ENCODE data around the gene TADA3.

Gene TADA3

DNA sequence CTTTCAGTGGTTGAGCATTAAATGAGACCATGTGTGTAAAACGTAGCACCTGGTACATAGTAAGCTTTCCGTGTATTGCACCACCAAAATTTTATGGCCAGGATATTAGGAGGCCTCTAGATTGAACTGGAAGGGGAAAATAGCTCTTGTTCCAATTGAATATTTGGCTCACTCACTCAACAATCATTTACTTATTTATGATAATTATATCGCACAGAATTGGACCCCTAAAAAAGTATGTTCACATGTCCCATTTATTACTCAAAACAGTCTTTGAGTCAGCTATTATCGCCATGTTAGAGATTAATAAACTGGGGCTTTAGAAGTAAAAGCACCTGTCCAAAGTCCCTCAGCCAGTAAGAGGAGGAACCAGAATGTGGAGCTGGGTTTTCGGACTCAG lies 12.7 kb upstream of the TADA3 start:
- TF ChIP-seq, protein P1, sequence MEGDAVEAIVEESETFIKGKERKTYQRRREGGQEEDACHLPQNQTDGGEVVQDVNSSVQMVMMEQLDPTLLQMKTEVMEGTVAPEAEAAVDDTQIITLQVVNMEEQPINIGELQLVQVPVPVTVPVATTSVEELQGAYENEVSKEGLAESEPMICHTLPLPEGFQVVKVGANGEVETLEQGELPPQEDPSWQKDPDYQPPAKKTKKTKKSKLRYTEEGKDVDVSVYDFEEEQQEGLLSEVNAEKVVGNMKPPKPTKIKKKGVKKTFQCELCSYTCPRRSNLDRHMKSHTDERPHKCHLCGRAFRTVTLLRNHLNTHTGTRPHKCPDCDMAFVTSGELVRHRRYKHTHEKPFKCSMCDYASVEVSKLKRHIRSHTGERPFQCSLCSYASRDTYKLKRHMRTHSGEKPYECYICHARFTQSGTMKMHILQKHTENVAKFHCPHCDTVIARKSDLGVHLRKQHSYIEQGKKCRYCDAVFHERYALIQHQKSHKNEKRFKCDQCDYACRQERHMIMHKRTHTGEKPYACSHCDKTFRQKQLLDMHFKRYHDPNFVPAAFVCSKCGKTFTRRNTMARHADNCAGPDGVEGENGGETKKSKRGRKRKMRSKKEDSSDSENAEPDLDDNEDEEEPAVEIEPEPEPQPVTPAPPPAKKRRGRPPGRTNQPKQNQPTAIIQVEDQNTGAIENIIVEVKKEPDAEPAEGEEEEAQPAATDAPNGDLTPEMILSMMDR (IDR thresholded peaks at IDR 0.05; ENCODE audit: control insufficient read depth, extremely low read depth, insufficient read depth), result no peak
- H3K4me3 ChIP-seq (ENCODE audit: low read depth, low read length), result no peak overlapping the region
- DNase-seq (ENCODE audit: low read depth), result no peak

DNA sequence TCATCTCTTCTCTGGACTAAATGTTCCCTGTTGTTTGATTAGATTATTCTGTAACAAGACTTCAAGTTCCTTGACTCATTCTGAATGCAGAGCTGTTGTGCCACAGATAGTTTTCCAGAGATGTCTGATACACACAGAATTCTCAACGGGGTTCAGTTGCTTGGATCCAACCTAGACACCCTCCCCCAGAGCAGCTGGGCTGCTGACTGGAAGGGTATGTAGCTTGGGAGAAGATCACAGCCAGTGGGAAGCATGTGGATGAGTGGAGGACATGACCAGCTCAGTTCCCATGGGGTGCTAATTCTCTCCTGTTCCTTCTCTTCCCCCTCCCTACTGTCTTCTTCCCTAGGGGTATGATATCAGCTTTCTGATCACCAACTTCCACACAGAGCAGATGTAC lies 11.2 kb upstream of the TADA3 start:
- TF ChIP-seq, protein P1 (IDR thresholded peaks at IDR 0.05; ENCODE audit: control insufficient read depth, extremely low read depth, insufficient read depth), result no peak
- H3K4me3 ChIP-seq (ENCODE audit: low read depth, low read length), result no peak overlapping the region
- DNase-seq (ENCODE audit: low read depth), result no peak

DNA sequence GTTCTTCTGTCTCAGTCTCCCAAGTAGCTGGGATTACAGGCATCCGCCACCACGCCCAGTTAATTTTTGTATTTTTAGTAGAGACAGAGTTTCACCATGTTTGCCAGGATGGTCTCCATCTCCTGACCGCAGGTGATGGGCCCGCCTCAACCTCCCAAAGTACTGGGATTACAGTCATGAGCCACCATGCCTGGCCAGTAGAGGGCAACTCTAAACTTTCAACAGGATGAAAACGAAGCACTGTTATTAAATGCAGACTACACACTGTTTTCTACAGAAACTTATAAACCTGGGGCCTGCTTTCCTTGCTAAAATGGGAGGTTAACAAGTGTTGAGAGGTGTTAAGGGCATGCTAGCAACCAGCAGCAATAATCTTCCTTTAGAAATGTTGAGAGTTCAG lies 8.3 kb upstream of the TADA3 start:
- DNase-seq (ENCODE audit: low read depth), result no peak
- TF ChIP-seq, protein P1 (IDR thresholded peaks at IDR 0.05; ENCODE audit: control insufficient read depth, extremely low read depth, insufficient read depth), result peak; percentile 41
- no peak overlapping the region for H3K4me3 ChIP-seq (ENCODE audit: low read depth, low read length)

DNA sequence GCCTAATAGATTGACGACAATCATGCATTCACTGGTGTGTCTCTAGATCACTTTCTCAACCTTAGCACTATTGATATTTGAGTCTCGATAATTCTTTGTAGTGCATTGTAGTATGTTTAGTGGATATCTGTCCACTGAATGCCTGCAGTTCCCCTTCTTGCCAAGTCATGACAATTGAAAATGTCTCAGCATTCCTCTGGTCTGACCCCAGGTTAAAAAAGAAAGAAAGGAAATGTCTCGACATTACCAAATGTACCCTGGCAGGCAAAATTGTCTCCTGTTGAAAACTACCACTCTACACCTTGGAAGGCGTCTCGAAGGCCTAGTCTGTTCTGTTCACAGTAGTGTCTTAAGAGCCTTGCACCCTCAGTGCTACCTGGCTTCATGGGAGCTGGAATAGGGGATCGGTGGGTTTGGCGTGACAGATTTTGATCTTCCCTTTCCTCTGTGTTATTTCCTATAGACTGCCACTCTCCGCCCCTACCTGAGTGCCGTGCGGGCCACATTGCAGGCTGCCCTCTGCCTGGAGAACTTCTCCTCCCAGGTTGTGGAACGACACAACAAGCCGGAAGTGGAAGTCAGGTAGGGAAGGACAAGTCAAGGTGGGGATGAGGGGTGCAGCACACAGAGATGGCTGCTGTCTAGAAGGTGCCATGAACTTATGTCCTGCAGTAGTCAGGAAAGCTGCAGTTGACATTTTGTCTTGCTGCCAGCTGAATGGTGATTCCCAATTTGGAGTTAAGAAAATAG lies 5.1 kb upstream of the TADA3 start:
- TF ChIP-seq, protein P1 (IDR thresholded peaks at IDR 0.05; ENCODE audit: control insufficient read depth, extremely low read depth, insufficient read depth), result no peak
- H3K4me3 ChIP-seq (ENCODE audit: low read depth, low read length), result no peak overlapping the region
- no peak for DNase-seq (ENCODE audit: low read depth)

DNA sequence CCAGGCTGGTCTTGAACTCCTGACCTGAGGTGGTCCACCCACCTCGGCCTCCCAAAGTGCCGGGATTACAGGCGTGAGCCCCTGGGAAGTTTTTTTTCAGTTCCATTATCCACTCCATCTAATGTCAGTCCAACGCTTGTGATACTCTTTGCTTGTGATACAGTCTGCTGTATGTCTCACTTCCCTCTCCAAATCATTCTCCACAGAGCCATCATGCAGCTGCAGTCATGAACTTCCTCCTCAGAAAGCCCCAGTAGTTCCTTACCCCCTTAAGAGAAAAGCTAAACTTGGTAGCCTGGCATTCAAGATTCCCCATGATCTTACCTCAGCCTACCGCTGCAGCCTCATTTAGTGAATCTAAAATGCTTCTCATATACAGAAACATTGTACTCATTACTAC lies 2.9 kb upstream of the TADA3 start:
- no peak overlapping the region for H3K4me3 ChIP-seq (ENCODE audit: low read depth, low read length)
- DNase-seq (ENCODE audit: low read depth), result no peak
- TF ChIP-seq, protein P1 (IDR thresholded peaks at IDR 0.05; ENCODE audit: control insufficient read depth, extremely low read depth, insufficient read depth), result no peak

DNA sequence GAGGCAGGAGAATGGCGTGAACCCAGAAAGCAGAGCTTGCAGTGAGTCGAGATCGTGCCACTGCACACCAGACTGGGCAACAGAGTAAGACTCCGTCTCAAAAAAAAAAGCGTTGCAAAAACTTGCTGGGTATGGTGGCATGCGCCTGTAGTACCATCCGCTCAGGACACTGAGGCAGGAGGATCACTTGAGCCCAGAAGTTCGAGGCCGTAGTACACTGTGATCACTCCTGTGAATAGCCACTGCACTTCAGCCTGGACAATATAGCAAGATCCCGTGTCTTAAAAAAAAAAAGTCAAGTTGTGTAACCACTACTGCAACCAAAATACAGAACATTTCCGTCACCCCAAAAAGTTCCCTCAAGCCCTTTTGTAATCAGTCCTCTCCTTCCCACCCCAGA lies 2.1 kb upstream of the TADA3 start:
- no peak for DNase-seq (ENCODE audit: low read depth)
- H3K4me3 ChIP-seq (ENCODE audit: low read depth, low read length), result no peak overlapping the region
- TF ChIP-seq, protein P1 (IDR thresholded peaks at IDR 0.05; ENCODE audit: control insufficient read depth, extremely low read depth, insufficient read depth), result no peak

Data from LNCaP clone FGC (cell line).